Fibroblast of lung (primary cell): ENCODE results near the gene EPS8L1.

ENCODE experiments used
- CTCF ChIP-seq, 2 donors: IDR thresholded peaks in 1 of 2; conservative IDR thresholded peaks in 1 of 2; 1 replicate in 1 of 2; 2 replicates in 1 of 2; pipeline ENCODE4 v1.5.1; 2011 to 2012; ENCODE audit warnings: low read length in 2 of 2, control low read depth in 1 of 2, inconsistent platforms in 1 of 2, low read depth in 1 of 2, mild to moderate bottlenecking in 1 of 2
- EZH2 ChIP-seq: IDR thresholded peaks from 2 replicates; pipeline ENCODE4 v1.5.1; 2012; ENCODE audit warnings: low read length, control low read depth, mild to moderate bottlenecking; ENCODE audit errors: missing control alignments

GRCh38 chr19:55083004-55083850 is 7.6 kb downstream of the EPS8L1 start:
- TF ChIP-seq CTCF (conservative IDR thresholded peaks at IDR 0.05 in 1 of 2, IDR thresholded peaks at IDR 0.05 in 1 of 2; ENCODE audit: low read depth in 1 of 2, low read length in 2 of 2) = no peak
- TF ChIP-seq EZH2 = no peak
